Left renal cortex interstitium (tissue), 4 donors: Measurements from ENCODE around the gene ZIC5. TPM values are rescaled to one million over a fixed set of nuclear protein-coding genes. Genes with fewer than 3 reads are reported as not detected.
"Not testable (repeated sequence)": the region's sequence is repeated elsewhere in the genome, so short reads cannot be mapped to it uniquely, and the experiment has no call there.

Experiments
- DNase-seq, 4 donors: peaks; one replicate each; pipeline ENCODE4 v3.0.0-alpha.2; 2013; ENCODE audit warnings: low read depth in 4 of 4, low spot score in 2 of 4, missing footprints in 1 of 4
- polyA plus RNA-seq, 4 donors: library from polyadenylated mRNA; unstranded; fragments of 120-200 nt; gene quantifications; one replicate each; pipeline ENCODE4 v1.2.1, GENCODE V29; 2013; ENCODE audit not compliant: insufficient read length in 4 of 4

Gene ZIC5
- polyA plus RNA-seq, 4 donors: 0.05 to 0.25 (median 0.13) TPM; not detected in 1

GRCh38 chr13:99965329-99966000 lies 6.1 kb downstream of the ZIC5 start:
- no peak for DNase-seq

GRCh38 chr13:99963816-99964339 lies 7.7 kb downstream of the ZIC5 start:
- no peak for DNase-seq

- DNase-seq: no peak
These were observed 9.3 kb downstream of the ZIC5 start for GRCh38 chr13:99962242-99962641.

GRCh38 chr13:99961636-99962035 lies 9.9 kb downstream of the ZIC5 start:
- DNase-seq: no peak

- DNase-seq: no peak
These were observed 10.8 kb downstream of the ZIC5 start for GRCh38 chr13:99960663-99961311.

GRCh38 chr13:99959540-99960230 lies 11.9 kb downstream of the ZIC5 start:
- DNase-seq: no peak

GRCh38 chr13:99959127-99959539 lies 12.4 kb downstream of the ZIC5 start:
- DNase-seq: no peak

GRCh38 chr13:99958406-99959126 lies 13.0 kb downstream of the ZIC5 start:
- no peak for DNase-seq

GRCh38 chr13:99956473-99957349 lies 14.9 kb downstream of the ZIC5 start:
- no peak for DNase-seq

- no peak for DNase-seq
These were observed 15.7 kb downstream of the ZIC5 start for GRCh38 chr13:99955747-99956472.

- DNase-seq: no peak
These were observed 16.3 kb downstream of the ZIC5 start for GRCh38 chr13:99955107-99955746.

- no peak for DNase-seq
These were observed 18.3 kb downstream of the ZIC5 start for GRCh38 chr13:99953138-99953755.

GRCh38 chr13:99951666-99952065 lies 19.9 kb downstream of the ZIC5 start:
- not testable (repeated sequence) for DNase-seq

GRCh38 chr13:99949679-99950413 lies 21.7 kb downstream of the ZIC5 start:
- DNase-seq: no peak

- no peak for DNase-seq
These were observed 22.5 kb downstream of the ZIC5 start for GRCh38 chr13:99948907-99949678.

GRCh38 chr13:99948411-99948810 lies 23.2 kb downstream of the ZIC5 start:
- no peak for DNase-seq

GRCh38 chr13:99947666-99948065 lies 23.9 kb downstream of the ZIC5 start:
- no peak for DNase-seq
